GM19025 (cell line): ENCODE measurements around the gene DCC.
A peak's percentile ranks its signal among the peaks of the same experiment; 100 is the strongest.
"Not testable (repeated sequence)": the region's sequence is repeated elsewhere in the genome, so short reads cannot be mapped to it uniquely, and the experiment has no call there.

Experiments used
- ATAC-seq: cut with Tn5 transposase; IDR thresholded peaks from one replicate; pipeline ENCODE4 v1.9.1; 2021; ENCODE audit warnings: mild to moderate bottlenecking, low read depth, moderate library complexity; ENCODE audit not compliant: unreplicated experiment

Gene DCC

GRCh38 chr18:52344881-52345280 is 4.9 kb downstream of the DCC start:
- no peak for ATAC-seq

- ATAC-seq: no peak
Measured at GRCh38 chr18:52345428-52345827, 5.4 kb downstream of the DCC start.

GRCh38 chr18:52348209-52348608 is 8.2 kb downstream of the DCC start:
- no peak for ATAC-seq

DNA sequence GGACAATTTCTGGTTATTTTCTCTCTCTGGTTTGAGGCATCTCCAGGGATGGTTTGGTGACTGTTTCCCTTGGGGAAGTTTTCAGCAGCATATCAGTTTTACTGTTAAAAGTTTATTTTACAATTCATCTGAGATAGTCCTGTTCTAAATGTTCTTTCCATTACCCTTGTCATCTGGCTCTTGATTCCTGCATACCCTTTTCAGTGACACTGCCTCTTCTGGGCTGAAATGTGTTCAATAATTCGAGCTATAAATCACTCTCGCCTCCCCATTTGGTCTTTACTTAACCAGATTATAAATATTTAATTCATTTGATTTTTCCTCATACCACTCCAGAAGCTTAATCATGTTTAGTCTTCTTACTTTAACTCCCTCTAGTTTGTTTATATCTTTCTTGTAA is 9.5 kb downstream of the DCC start:
- no peak for ATAC-seq

DNA sequence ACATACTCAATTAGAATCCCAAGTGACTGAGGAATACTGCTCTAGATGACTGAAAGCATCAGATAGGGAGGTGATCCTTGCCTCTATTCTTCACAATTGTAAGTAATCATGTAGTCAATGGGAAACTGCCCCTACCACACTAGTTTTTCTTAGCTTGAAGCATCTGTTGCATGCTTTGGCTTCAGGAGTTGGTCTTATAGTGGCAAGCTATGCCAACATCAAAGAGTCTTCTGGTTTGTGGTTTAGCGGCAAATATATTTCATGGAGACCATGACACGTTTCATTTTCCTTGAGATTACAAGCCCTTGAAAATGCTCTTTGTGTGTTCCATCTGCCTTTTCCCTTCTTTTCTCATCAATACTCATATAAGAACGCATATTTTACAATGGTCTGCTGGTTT is 12.9 kb downstream of the DCC start:
- ATAC-seq: no peak

DNA sequence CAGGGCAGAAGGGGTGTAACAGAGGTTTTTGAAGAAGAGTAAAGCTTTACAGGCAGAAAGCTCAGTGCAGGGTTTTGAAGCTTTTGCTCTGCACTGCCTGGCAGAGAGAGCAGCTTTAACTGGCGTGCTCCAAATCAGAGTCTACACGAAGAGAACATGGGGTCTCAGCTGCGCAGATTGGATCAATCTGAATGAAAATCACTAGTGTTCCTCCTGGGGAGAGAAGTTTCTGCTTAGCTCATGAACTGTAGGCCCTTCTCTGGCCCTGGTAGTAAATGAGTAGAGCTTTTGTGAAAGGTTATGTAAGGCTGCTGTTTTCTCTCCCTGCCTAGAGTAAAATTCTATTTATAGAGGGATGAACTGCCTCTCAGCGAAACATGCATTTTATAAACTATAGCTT is 13.6 kb downstream of the DCC start:
- no peak for ATAC-seq

DNA sequence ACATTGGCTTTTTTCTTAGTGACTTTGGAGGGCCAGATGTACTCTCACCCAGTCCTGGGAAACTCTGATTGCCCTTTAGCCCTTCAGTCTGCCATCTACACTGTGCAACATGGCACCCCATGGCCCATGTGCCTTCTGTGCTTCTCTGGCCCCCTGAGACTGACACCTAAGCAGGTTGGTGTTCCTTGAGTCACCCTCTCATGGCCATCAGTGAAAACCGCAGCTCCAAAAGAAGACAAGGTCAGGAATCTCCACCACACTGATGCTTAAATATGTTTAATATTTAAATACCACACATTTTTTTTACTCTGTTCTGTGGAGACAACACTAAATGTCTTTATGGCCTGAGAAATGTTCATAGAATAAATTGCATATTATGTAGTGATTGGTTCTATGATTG is 23.9 kb downstream of the DCC start:
- ATAC-seq: no peak

DNA sequence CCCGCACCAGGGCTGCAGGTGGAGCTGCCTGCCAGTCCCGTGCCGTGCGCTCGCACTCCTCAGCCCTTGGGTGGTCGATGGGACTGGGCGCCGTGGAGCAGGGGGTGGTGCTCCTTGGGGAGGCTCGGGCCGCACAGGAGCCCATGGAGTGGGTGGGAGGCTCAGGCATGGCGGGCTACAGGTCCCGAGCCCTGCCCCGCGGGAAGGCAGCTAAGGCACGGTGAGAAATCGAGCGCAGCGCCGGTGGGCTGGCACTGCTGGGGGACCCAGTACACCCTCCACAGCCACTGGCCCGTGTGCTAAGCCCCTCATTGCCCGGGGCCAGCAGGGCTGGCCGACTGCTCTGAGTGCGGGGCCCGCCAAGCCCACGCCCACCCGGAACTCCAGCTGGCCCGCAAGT is 26.9 kb downstream of the DCC start:
- ATAC-seq: not testable (repeated sequence)

DNA sequence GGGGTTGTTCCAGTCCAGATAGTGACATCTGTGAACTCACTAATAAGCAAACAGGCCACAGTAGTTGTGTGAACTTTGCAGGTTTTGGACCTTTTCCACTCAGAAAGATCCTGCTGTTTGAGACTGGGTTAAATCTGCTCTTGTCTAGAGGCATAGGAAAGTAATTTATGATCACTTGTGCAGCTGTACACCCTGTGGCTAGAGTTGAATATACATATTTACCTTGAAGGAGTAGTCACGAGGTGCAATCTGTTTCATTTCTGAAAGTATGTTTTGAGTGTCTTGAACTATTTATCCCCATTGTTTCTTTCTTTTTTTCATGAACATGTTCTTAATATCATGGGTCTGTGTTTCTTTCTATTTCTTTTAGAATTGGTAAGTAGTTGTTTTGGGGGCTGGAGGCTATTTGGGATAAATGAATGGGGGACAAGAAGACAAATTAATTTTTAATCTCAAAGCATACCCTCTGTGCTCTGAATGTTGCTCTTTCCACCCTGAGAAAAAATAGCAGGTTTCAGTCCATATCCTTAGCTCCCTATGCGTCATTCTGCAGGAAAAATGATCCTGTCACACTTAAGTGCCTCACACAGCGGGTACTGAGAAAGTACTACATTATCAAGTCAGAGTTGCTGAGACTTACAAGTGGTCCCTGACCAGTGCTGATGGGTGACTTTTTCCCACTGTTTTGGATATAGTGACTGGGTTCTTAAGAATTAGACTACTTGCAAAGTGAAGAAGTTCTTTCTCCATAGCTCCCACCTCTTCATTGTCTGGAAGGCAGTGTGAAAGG is 28.2 kb downstream of the DCC start:
- ATAC-seq: no peak

DNA sequence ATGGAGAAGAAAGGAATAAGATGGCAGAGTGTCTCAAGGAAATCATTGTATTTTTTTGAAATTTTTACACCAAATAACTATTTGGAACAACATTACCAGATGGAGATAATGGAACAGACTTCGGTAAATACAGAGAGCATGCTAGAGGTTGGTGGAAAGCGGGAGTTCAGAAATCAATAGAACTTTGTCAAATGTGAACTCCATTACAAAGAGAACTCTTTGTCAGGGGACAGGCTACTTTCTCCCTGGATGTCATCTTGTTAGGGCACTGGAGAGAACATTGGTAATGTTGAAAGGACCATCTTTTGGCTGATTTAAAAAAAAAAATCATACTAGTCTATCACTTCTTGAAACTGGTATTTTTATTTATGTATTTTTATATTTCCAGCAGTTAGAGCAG is 30.8 kb downstream of the DCC start:
- ATAC-seq: no peak

- ATAC-seq: no peak
Measured at GRCh38 chr18:52376104-52376503, 36.1 kb downstream of the DCC start.

DNA sequence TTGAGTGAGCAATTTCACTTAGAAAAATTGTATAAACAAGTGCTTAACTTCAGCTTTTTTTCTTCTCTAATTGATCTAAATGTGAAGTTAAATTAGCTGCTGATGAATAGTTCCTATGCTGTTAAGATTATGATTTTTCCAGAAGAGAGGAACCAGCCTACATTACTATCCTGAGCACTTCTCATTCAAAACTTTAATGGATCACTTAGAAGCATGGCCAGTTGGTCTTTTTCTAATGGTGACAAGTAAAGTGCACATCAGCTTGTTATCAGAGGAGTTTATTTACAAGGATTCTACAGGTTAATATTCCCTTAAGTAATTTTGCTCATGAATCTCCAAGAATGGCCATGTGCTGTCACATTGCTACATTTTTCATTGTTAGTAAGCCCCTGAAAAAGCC is 37.1 kb downstream of the DCC start:
- no peak for ATAC-seq

GRCh38 chr18:52386306-52386705 is 46.3 kb downstream of the DCC start:
- no peak for ATAC-seq

DNA sequence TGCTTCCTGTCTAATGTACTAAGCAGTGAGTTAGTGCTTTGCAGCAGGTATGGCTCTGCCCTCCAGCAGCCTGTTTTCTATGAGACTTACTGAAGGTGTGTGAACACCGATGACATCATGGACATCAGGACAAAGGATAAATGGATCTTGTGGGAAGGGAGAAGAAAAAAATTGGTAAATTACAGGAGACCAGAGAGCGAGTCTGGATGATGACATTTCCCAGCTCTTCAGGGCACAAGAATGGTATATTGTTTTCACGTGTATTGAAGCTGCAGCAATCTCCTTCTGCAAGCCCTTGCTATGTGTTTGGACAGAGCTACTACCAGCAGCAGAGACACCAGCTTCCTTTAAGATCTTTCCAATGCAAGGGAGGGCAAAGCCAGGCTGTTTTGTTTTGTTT is 47.2 kb downstream of the DCC start:
- ATAC-seq: no peak

DNA sequence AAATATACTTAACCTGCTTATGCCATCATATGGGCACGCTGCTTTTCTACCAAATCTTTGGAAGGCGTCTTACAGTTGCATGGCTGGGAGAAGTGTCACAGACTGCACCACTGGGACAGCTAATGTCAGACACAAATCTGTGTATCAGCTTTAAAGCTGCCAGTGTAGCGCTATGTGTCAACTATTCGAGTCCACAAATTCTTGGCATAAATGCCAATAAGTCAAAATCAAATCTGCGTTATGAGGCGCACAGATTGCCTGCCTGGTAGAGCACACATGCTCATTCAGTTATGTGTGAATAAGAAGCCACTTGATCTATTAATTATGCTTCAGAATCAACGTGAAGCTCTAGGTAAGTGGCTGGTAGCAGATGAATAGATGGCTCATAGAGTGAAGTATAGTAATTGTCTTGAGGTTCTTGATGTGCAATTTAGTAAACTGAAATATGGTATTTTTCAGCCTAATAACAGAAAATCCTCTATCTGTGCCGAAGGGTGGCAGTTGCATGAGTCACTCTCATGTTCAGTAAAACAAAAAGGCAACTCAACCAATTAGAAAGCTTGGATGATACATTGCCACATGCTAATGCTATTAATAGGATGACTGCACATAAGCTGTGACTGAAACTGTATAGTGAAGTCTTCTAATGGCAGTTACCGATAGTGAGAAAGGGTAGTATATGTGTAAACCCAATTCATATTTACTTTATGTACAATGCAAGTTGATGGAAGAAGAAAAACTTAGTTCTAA is 52.0 kb downstream of the DCC start:
- ATAC-seq: peak; percentile 36

GRCh38 chr18:52394602-52395001 is 54.6 kb downstream of the DCC start:
- peak; percentile 55 for ATAC-seq

DNA sequence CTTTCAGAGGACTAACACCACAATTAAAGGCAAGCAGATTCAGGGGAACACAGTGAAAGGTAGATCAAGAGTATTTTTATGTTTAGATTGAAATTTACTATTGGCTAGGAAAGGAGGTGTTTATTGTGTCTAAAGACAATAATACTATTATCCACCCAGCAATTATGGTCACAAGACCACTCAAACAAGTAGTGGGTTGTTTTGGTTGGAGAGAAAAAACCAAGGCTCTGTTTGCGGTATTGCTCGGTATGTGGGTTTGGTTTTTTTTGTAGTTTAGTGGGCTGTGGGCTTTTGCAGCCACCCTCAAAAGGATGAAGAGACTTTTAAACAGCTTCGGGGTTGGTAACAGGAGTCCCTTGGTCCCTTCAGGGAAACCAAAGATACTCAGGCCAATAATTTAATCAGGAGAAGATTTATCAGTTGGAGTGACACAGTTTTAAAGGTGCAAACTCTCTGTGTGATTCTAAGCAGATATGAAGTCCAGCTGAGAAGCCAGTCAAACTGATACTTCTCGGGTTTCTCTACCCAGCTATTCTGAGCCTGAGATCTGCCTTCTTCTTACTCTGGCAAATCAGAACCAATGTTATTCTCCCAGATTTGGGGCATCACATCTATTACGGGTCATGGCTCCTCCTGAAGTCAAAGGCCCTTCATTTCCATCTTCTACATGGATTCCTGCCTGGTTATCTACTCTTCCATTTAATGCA is 55.3 kb downstream of the DCC start:
- ATAC-seq: peak; percentile 54

DNA sequence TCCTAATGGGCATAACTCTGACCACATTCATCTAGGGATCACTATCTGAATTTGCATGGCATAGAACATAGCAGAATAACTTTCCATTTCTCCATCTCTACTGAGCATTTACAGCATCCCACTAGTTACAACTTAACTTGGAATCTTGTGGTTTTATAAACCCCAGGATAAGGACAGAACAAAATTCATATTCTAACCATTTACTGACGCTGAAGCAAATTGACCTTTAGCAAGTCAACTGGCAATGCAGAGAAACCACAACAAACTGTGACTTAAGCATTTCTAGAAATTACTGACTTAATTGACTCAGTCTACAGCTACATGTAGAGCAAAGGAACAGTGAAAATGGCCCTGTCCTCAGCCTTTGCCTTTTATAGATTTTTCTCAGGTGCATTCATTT is 61.2 kb downstream of the DCC start:
- no peak for ATAC-seq

GRCh38 chr18:52402814-52403213 is 62.8 kb downstream of the DCC start:
- ATAC-seq: no peak

GRCh38 chr18:52403291-52404021 is 63.5 kb downstream of the DCC start:
- ATAC-seq: no peak

DNA sequence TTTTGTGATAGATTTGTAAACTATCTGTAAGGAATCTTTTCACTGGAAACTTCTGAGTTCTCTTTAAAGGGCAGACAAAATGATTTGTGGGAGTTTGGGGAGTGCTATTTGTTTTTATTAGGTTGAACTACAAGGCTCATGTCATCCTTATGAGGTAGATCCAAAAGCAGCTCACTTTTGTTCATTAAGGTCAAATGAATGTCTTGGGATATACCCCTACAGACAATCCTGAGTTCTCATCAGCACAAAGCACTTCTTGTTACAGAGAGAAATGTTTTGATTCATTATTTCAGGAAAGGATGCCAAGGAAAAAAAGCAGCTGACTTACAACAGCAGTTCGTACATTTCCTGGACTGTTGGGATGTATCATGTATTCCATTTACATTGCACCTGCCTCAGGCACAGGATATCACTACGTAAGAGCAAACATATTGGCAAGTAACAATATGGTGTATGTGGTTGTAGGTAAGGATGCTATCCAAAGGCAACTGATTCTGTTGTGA is 68.9 kb downstream of the DCC start:
- no peak for ATAC-seq
